GM19324 (cell line): ENCODE results near the gene KARS1.
"Not testable (repeated sequence)": the region's sequence is repeated elsewhere in the genome, so short reads cannot be mapped to it uniquely, and the experiment has no call there.

Experiments used
- ATAC-seq: cut with Tn5 transposase; IDR thresholded peaks from one replicate; pipeline ENCODE4 v1.9.1; 2021; ENCODE audit warnings: mild to moderate bottlenecking, moderate library complexity; ENCODE audit not compliant: unreplicated experiment, low FRiP score

Gene KARS1

DNA sequence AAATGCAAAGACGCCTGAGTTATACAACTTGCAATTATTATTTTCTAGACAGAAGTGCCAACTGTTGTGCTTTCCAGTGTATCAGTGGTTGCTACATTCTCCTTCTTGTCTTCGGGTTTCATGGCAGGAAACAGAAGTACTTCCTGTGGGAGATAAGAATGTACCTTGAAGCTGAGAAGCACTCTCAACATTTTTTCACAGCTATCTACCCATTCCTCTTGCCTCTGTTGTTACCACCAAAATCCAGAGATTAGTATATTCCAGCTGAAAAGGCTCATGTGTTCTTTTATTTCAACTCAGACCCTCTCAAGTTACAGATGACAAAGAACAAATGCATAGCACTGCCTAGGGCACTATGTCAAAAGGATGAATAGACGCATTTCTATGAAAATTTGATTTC lies 19.6 kb downstream of the KARS1 start:
- ATAC-seq, result no peak

DNA sequence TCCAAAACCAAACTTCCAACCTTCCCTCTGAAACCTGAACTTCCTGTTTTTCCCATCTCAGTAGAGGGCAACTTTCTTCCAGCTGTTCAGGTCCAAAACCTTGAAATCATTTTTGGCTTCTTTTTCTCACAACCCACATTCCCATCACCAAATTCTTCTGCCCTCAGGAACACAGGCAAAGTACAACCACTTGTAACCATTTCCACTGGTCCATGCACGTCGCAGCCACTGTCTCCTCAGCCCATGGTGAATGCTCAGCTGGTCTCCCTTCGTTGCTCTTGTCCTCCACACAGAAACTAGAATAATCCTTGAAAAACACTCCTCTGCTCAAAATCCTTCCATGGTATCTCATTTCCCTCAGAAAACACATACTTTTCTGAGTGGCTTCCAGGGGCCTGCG lies 20.7 kb downstream of the KARS1 start:
- ATAC-seq, result no peak

DNA sequence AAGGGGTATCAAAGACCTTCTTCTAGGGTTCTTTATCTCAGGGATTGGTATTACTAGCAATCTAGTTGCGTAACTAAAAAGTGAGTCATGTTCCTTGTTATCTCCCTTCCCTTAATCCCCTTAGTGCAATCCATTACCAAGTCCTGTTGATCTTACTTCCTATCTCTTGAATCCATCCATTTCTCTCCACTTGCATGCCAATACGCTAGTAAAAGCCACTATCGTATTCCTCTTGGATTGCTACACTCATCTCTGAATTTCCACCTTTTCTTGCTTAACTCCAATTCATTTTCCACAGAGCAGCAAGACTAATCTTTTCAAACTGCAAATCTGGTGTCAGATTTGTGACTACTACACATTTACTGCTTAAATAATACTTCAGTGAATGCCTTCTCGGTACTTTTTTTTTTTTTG lies 22.5 kb downstream of the KARS1 start:
- ATAC-seq, result no peak

DNA sequence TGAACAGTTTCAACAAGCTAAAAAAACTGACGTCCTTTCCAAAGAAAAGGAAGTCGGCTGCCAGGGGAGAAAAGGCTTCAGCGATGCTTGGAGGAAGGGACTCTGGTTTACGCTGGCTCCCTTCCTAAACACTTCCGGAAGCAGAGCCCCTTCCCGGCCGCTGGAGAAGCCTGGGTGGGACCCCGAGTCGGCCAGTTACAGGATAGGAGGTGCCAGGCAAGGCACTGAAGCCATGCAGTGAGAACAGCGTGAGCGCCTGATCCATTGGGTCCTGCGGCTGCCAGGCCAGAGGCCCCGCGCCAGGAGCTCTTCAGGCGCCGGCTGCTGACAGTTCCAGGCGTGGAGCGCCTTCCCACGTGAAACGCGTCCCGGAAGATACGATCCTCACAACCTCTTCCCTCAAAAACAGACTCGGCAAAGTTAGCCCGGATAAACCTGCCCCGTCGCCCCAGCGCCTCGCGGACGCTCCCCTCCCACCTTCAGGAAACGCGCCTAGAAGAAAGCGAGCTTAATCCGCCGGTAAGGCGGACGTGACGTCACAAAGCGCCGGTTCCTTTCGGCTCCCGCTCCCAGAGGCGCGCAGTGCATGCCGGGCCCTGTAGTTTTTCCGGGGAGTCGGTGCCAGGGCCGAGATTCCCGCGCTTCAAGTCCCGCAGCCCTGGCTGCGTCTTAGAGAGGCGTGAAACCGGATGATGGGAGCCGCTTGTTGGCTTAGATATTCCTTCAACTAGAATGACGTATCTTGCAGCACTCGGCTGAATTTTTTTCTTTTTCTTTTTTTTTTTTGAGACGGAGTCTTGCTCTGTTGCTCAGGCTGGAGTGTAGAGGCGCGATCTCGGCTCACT lies 24.5 kb downstream of the KARS1 start, which contains the start of gene ADAT1:
TSS of gene ADAT1 (minus strand) at position 521 of the 845 bp plus-strand sequence. CDS start 2,482 bp downstream, outside the sequence.
- peak; percentile 94 for ATAC-seq

DNA sequence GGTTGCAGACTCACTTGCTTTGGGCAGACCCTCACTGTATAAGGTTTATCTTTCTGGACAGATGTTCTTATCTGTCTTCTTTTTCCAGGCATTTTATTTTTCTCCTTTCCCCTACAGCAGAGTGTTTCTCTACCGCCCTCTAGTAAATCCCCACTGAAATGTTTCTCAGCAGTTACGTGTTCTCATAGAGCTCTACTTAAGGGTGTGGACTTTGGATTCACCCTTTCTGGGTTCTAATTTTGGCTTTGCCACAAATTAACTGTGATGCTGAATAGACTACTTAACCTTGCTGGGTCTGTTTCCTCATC lies 26.3 kb downstream of the KARS1 start:
- ATAC-seq, result no peak

DNA sequence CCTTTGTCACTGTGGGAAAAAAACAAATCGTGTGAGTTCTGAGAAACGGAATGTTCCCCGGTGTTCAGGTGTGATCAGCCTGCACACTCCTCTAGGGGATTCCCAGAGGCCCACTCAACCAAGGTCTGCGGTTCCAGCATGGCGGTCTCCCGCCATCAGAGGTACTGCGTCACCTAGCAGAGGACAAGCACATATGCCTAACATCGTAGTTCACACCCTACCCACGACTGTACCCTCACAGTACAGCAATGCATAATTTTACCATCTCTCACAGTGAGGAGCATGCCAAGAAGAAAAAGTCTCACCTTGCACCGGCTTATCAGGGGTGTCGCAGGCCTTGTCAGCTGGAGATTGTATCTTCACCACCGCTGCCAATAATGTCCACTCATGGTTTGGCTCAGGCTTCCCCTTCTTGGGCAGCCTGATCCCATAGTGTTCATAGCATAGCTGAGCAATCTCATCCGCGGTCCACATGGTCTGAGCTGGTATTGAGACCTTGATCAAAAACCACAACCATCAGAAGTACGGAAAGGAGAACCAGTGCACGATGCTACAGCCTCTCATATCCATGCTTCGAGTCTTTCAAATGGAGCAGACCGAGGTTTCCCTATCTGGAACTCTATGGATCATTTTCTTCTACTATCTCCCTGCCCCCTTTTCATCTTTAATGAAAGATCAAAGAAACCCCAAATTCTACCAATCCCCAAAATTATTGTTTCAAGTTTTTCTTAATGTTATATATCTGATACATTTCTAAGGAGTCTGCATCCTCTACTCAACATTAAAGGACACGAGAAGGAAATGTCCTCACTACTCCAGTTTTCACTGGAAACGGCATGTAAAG lies 26.9 kb downstream of the KARS1 start:
- ATAC-seq, result no peak

DNA sequence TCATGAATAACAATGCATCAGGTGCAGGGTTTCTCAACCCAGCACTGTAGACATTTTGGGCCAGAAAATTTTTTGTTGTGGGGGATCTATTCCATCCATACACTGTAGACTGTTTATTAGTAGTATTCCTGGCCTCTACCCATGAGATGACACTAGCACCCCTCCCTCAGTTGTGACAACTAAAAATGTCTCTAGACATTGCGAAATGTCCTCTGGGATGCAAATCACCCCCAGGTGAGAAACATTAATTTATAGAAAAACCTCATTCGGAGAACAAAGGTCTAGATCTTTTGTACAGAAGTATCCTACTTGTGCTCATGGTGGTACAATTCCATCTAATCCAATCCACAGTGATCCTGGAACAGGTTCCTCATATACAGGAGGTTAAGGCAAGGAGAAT lies 28.7 kb downstream of the KARS1 start:
- ATAC-seq, result no peak

DNA sequence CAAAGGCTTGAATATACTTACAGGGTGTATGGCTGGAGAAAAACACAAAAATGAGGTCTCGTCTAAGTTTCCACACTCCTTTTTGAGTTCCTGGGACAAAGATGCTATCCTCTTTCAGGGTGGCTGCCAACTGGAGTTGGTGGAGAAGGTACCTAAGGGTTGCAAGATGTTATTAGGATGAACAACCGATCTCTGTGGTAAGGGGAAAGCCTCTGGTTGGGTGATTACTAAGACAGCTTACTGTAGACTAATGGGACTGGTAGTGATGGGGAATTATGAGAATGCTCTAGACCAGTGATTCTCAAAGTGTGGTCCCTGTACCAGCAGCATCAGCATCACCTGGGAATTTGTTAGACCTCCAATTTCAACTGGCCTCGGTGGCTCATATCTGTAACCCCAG lies 30.3 kb downstream of the KARS1 start:
- ATAC-seq, result no peak

DNA sequence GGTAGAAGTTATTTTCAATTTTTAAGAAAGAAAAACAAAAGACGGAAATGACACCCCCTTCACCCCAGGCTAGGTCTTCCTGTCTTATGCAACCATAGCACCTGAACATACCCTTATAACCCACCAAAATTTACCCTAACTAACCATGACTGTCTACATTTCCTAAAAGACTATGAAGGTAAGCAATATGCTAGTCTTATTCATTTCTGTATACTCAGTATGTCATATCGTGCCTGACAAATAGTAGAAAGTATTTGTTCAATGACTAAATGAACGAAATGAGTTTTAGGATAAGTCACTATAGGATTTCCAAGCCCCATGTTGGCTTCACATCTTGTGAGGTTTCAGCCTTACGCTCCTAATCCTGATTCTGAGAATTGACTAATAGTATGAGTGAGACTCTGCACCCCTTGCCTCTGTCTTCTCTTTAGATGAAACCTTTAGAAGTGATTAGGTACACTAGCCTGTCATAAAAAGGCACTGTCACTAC lies 30.9 kb downstream of the KARS1 start:
- ATAC-seq, result no peak

DNA sequence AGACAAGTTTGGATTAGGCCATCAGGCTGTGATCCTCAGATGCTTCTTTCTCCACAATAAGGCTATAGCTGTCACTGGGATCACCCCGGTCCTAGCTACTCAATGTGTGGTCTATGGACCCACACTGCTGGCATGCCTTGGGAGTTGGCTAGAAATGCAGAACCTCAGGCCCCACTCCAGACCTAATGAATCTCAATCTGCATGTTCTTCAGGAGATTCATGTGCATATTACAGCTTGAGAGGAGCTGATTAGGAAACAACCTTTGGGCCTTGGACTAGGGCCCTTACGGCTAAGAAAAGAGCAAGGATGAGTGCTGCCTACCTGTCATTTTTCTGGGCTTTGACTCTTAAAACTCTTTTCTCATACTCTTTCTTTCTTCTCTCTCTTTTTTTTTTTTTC lies 31.8 kb downstream of the KARS1 start:
- no peak for ATAC-seq

DNA sequence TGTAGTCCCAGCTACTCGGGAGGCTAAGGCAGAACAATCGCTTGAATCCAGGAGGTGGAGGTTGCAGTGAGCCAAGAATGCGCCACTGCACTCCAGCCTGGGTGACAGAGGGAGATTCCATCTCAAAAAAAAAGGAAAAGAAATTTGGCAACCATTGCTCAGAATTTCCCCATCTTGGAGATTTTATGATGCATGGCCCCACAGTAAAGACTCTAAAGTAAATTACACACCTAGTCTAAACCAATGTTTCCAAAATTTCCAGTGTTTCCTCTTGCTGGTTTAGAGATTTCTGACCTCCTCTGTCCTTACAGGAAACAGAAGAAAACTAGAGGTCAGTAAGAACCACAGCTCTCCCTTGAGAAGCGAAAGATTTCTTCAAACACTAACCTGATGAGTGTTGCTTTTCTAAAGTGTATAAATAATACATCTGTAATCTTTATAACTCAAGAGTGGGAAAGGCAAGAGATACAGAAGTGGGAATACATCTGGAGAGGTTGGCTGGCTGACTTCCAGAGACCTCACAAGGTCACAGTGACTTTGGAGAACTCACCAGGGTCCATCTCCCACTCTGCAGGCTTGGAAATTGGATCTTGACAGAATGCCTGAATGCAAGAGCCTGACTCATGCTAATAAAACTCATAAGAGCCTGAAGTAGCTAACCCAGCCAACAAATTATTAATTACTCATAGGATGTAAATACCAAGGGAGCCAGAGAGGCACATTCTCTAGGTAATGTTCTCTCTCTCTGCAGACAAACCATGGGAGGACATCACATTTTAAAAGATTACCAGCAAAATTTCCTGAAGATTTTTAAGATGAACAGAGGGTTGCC lies 33.2 kb downstream of the KARS1 start:
- no peak for ATAC-seq

DNA sequence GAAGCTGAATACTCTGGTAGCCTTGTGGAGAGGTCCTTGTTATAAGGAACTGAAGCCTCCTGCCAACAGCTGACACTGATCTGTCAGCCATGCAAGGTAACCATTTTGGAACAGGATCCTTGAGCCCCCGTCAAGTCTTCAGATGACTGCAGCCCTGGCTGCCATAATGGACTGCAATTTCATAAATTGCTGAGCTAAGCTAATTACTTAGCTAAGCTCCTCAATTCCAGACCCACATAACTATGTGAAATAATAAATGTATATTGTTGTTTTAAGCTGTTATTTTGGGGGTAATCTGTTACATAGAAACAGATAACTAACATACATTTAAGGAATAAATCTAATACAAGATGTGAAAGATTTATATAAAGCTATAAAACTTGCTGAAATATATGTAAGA lies 41.0 kb downstream of the KARS1 start:
- ATAC-seq, result no peak

DNA sequence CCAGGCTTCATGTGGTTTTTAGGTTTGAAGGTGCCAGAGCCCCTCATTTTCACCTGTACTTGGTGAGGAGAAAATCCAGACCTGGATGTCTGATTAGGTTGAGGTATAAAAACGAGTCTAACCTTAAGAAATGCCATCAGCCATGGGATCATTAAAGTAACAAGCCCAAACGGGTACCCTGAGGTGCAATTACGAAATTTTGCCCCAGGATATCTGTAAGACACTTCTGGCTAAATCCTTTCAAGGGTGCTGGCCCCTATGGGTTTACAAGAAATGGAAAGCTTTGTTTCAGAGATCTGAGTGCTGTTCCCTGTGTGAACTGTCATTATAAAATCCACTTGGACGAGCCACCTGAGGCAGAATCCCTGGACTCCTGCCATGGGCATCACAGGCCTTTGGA lies 44.2 kb downstream of the KARS1 start:
- no peak for ATAC-seq

DNA sequence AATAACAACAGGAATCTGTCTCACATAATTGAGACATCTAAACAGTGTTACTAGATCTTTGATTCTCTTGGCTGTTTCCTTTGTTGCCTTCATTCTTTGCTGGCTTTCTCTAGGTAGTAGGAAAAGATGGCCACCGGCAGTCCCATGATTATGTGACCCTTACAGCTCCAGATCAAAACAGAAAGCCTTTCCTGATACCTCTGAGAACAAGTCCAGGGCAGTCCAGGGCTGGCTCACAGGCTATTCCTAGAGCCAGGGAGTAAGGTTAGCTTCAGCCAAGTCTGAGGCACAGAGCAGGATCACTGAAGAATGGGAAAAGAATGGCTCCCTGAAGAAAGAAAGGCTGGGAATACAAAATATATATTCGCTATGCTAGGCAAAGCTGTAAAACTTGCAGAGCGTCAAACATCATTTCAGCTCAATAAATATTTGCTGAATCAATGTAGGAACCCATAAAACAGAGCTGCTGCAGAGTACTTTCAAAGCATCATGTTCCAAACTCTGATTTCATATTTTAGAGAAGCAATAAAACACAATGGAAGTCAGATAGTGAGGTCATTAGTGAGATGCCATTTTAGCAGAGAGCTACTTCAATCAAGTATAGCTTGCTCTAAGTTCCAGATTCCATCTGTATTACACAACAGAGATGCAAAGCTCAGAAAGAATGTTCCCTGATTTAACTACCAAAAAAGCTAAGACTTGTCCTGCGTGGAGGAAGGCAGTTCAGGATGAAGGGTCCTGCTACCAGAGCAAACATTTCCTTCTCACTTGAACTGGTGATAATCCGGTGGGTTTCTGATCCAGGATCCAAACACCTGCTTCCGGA lies 47.8 kb downstream of the KARS1 start:
- no peak for ATAC-seq

DNA sequence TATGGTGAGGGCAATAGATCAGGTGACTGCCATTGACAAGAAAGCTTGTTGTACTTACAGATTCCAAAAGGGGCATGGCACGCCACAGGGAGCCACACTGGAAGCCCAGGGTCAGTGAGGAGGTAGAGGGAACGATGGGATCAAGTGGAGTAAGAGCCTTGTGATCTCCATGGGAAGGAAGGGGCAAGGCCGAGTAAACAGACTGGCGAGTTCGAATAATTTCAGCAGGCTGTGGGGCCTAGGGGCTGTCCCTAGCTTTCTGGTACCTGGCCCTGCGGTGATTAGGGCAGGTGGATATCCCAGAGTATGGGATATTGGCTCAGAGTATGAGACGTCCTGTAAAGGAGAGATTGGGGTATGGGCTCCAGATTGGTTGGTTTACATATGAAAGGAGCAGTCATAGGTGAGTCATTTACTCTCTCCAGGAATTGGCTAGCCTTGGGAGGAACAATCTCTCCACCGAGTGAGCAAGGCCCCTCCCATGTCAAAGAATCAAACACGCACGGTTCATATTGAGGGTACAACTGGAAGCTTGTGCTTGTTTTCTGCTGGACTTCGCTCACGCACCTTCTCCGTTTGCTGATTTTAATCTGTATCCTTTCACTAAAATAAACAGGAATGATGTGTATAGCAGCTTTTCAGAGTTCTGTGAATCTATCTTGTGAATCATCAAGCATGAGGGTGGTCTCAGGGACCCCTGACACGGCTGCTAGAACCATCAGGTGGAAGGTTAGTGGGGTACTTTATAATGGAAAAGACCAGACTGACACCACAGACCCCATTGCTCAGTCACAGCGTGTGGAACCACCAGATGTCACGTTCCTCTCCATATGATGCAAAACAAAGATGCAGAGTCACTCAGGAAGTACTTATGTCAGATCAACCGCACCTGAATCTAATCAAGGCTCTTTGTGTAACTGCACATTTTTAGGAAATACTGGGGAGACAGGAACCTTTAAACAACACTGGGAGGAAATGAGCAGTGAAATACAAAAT lies 53.3 kb downstream of the KARS1 start:
- ATAC-seq, result no peak

DNA sequence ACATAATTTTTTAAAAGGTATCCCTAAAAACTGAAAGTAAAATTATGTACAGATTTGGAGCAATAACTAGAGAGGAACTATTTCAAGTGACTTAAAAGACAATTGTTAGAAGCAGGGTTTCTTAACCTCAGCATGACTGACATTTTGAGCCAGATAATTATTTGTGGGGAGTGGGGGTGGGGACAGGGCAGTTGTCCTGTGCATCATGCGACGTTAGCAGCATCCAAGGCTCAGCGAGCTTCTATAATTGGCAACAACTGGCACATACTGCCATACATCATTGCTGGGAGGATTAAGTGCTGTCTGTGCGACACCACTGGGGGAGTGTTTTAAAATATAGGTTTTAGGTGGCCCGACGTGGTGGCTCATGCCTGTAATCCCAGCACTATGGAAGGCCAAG lies 54.2 kb downstream of the KARS1 start:
- ATAC-seq, result no peak

DNA sequence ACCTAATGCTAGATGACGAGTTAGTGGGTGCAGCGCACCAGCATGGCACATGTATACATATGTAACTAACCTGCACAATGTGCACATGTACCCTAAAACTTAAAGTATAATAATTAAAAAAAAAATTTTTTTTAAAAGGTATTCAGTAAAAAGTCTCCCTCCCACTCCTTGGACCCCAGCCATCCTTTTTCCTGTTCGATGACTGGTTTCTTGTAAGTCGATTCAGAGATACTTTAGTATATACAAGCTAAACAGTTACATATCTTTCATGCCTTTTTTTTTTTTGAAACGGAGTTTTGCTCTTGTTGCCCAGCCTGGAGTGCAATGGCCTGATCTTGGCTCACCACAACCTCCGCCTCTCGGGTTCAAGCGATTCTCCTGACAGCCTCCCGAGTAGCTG lies 55.5 kb downstream of the KARS1 start:
- not testable (repeated sequence) for ATAC-seq

DNA sequence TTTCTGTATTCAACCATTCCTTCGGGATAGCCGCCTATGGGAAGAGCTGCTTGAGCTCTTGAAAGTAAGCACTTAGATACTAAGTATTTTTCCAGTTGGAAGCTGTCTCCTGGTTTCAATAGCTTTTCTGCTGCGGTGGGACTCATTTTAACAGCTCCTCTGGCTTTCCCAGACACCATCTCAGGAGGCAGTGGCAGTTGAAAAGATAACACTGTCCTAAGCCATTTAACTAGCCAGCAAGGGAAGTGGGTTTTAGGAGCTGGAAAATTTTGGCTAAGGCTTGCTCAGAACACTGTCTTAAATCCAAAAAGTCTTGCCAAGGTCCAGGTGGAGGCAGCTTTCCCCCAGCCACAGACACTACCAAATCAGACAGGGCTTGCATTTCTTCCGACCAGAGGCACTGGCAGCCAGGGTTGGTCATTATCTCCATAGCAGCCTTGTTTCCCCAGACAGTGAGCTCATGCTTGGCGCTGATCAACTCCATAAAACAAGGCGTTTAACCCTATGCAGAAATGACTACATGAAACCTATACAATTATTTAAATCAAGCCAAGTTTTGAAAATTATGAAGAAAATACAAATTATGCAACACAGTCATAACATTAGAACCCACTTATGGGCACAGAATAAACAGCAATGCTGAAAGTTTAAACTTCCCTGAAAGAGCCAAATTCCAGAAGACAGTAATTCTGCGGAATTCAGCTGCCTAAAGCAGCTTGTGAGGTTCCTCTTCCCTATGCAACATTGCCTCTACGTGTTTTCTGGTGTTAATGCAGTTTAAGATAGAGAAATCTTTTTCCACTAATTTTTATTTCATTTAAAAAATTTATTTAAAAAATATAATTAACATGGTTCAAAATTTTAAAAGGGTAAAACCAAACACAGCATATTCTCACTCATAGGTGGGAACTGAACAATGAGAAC lies 56.3 kb downstream of the KARS1 start:
- ATAC-seq, result no peak
